Esophagus squamous epithelium (tissue), 5 donors: ENCODE data around the gene NKIRAS1. TPM values are rescaled to one million over a fixed set of nuclear protein-coding genes. Genes with fewer than 3 reads are reported as not detected.
"Not testable (repeated sequence)": the region's sequence is repeated elsewhere in the genome, so short reads cannot be mapped to it uniquely, and the experiment has no call there.

Experiments
- DNase-seq: peaks from one replicate; lab custom pipeline; 2025; lab: John Stamatoyannopoulos, UW
- H3K27ac ChIP-seq, 4 donors: fragments of 200-600 bp; sonication (generic); one replicate each; pipeline ENCODE4 v1.5.1; 2016 to 2019; ENCODE audit warnings: mild to moderate bottlenecking in 1 of 4
- H3K27me3 ChIP-seq, 4 donors: fragments of 200-600 bp; sonication (generic); 1 replicate in 3 of 4; 2 replicates in 1 of 4; pipeline versions ENCODE4 v1.5.1 to v1.6.0; 2017 to 2021; ENCODE audit warnings: antibody characterized with exemption in 1 of 4
- H3K36me3 ChIP-seq, 3 donors: fragments of 200-600 bp; sonication (generic); one replicate each; pipeline ENCODE4 v1.5.1; 2016 to 2019
- H3K4me1 ChIP-seq, 3 donors: fragments of 200-600 bp; sonication (generic); one replicate each; pipeline ENCODE4 v1.5.1; 2017 to 2019
- H3K4me3 ChIP-seq, 4 donors: fragments of 200-600 bp; sonication (generic); 1 replicate in 3 of 4; 2 replicates in 1 of 4; pipeline ENCODE4 v1.5.1; 2016 to 2019; ENCODE audit warnings: mild to moderate bottlenecking in 2 of 4, moderate library complexity in 1 of 4
- H3K9me3 ChIP-seq, 3 donors: fragments of 200-600 bp; sonication (generic); one replicate each; pipeline ENCODE4 v1.5.1; 2016 to 2019
- POLR2A ChIP-seq, 4 donors: fragments of 450-650 bp; IDR thresholded peaks; one replicate each; pipeline ENCODE4 v1.6.1; 2017; ENCODE audit warnings: antibody characterized with exemption in 4 of 4, mild to moderate bottlenecking in 4 of 4, moderate library complexity in 3 of 4
- WGBS, 2 donors: methylation state at CpG; one replicate each; pipeline ENCODE4 v1.1.5; 2018; 5-methylcytosine and 5-hydroxymethylcytosine counted together
- intact Hi-C: fragments of 100-400 bp; cut with DNase I; formaldehyde crosslinking; loops from one replicate; pipeline ENCODE4 v1.15.0; 2022
- total RNA-seq, 4 donors: library from RNA; depleted of rRNA; stranded (reverse); fragments of >200 nt; gene quantifications; one replicate each; pipeline ENCODE4 v1.1.0, GENCODE V29; 2016
- TF ChIP-seq, protein P1 (sequence below), 6 experiments: fragments of 450-650 bp in 4 of 6; fragments of 200-600 bp in 2 of 6; sonication (generic) in 2 of 6; IDR thresholded peaks; one replicate each; pipeline ENCODE4 v1.5.1; 2016 to 2019; ENCODE audit warnings: antibody characterized with exemption in 6 of 6, mild to moderate bottlenecking in 4 of 6, moderate library complexity in 4 of 6
- donor health status: DM: yes; HTN: yes; CAD: no.

Gene NKIRAS1
- total RNA-seq, 4 donors from 2014 or later: 5.9 to 11.1 (median 8.4) TPM

DNA sequence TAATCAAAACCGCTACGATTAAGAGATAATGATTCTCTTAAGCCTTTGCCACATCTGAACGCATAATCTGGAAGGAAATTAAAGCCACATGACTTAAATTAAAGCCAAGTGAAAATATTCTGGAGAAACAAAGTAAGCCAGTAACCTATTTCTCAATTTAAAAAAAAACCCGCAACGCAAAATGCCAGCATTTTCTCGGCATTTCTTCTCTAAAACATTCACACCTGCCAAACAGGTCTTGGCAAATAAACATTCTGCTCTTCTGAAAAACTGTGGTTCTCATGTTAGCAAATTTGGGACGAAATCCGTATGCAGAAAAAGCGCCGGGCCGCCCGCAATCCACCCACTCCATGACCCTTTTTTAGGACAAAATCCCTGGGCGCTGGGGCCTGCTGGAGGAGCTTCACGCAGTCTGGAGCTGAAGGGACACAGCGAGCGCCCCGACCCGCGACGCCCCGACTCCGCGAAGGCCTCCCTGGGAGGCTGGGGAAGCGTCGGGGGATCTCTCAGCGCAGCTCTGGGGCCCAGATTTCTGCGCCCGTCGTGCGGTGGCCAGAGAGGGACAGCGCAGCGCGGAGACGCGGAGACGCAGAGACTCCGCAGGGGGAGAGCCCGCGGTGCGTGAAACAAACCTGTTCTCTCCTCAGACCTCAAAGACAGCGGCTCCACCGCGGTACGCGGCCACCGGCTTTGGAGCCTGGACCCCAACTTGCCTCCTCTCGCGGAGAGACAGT, 471 bp downstream of the NKIRAS1 start:
- Histone ChIP-seq H3K27ac (peak overlapping the region; percentile 97 to 99 (median 98)), H3K9me3 (no peaks in the 10 kb centered on the region), H3K36me3 (peaks cover 0 to 35% (median 0%) of the 10 kb centered on the region in 3 donors), H3K4me3 (peak overlapping the region; percentile 90 to 96 (median 95)), H3K4me1 (peaks cover 15 to 57% (median 19%) of the 10 kb centered on the region in 3 donors), H3K27me3 (no peaks in the 10 kb centered on the region)
- TF ChIP-seq, protein P1, sequence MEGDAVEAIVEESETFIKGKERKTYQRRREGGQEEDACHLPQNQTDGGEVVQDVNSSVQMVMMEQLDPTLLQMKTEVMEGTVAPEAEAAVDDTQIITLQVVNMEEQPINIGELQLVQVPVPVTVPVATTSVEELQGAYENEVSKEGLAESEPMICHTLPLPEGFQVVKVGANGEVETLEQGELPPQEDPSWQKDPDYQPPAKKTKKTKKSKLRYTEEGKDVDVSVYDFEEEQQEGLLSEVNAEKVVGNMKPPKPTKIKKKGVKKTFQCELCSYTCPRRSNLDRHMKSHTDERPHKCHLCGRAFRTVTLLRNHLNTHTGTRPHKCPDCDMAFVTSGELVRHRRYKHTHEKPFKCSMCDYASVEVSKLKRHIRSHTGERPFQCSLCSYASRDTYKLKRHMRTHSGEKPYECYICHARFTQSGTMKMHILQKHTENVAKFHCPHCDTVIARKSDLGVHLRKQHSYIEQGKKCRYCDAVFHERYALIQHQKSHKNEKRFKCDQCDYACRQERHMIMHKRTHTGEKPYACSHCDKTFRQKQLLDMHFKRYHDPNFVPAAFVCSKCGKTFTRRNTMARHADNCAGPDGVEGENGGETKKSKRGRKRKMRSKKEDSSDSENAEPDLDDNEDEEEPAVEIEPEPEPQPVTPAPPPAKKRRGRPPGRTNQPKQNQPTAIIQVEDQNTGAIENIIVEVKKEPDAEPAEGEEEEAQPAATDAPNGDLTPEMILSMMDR (IDR thresholded peaks at IDR 0.05): no peak
- no peak for TF ChIP-seq POLR2A (IDR thresholded peaks at IDR 0.05)
- DNase-seq: no peak
- intact Hi-C loops: no loop called here
- 1 to 4% methylated on average over 15 to 29 of the region's 48 CpGs for WGBS, 2 donors

DNA sequence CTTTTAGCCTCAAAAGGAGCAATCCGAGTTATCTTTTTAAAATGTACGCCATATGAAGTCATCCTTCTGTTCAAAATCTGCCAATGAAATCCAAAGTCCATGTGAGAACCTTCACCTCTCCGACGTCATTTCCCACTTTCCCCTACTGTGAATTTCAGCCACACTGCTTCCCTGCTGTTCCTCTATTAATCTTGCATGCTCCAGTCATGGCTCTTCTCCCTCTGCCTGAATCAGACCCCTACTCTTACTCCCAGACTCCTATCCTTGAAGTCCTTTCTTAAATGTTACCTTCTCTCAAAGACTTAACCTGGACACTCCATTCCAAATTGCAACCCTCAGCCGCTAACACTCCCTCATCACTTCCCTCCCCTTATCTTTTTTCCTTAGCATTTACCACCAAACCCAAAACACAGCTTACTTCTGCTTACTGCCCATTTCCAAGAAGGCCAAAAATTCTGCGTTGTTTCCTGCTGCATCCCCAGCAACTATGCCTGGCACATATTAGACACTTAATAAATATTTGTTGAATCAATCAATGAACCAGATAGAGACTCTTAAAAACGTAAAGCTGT, 1.2 kb downstream of the NKIRAS1 start:
- no peak for DNase-seq
- TF ChIP-seq, protein P1 (IDR thresholded peaks at IDR 0.05): no peak
- TF ChIP-seq POLR2A (IDR thresholded peaks at IDR 0.05): no peak
- peak overlapping the region; percentile 90 to 96 (median 95) for H3K4me3 ChIP-seq
- intact Hi-C loops: no loop called here
- 61 to 63% methylated on average over 7 of the region's 7 CpGs for WGBS, 2 donors
- H3K4me1 ChIP-seq: peaks cover 15 to 53% (median 19%) of the 10 kb centered on the region in 3 donors
- no peaks in the 10 kb centered on the region for H3K27me3 ChIP-seq
- H3K36me3 ChIP-seq: peaks cover 0 to 34% (median 0%) of the 10 kb centered on the region in 3 donors
- no peaks in the 10 kb centered on the region for H3K9me3 ChIP-seq
- peak overlapping the region in 1 of 4 donors; percentile 99 for H3K27ac ChIP-seq

DNA sequence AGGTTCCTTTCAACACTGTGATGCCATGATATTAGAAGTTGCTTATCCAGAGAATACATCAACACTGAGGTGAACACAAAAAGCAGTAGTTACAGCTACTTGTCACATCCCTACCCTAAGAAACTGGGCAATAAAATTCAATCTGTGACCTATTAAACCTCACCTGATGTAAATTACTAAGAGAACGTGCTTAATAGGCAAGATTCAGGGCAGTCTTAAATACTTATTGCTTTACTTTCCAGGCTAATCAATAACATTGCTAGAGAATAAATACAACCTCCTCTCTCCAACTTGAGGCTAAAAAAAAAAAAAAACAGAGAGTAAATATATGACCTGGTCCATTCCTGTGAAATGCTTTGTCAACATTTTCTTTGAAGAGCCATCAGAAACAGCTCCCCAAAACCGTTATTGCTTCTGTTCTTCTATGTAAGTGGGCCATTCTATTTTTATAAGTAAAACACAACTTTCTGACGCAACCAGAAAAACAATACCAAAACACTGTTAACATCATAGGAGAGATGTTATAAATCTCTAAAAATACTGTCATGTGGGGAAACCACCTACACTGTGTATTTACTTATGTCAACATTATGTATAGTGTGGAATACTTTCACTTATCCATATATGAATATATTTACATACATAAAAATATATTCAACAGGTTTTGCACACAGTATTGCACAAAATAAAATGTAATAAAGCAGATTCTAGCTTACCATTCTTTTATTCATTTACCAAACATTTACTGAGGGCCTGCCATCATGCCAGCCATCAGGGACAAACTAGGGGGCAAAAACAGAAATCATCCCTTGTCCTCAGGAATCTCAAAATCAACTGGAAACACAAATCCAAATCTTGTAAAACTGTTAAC, 2.7 kb downstream of the NKIRAS1 start:
- Histone ChIP-seq H3K4me3 (no peak overlapping the region), H3K4me1 (peaks cover 15 to 38% (median 19%) of the 10 kb centered on the region in 3 donors), H3K36me3 (peaks cover 0 to 34% (median 0%) of the 10 kb centered on the region in 3 donors), H3K27ac (no peak overlapping the region), H3K9me3 (no peaks in the 10 kb centered on the region), H3K27me3 (no peaks in the 10 kb centered on the region)
- 71 to 78% methylated on average over 3 of the region's 3 CpGs for WGBS, 2 donors
- intact Hi-C loops: no loop called here
- no peak for DNase-seq
- TF ChIP-seq, protein P1 (IDR thresholded peaks at IDR 0.05): no peak
- no peak for TF ChIP-seq POLR2A (IDR thresholded peaks at IDR 0.05)

DNA sequence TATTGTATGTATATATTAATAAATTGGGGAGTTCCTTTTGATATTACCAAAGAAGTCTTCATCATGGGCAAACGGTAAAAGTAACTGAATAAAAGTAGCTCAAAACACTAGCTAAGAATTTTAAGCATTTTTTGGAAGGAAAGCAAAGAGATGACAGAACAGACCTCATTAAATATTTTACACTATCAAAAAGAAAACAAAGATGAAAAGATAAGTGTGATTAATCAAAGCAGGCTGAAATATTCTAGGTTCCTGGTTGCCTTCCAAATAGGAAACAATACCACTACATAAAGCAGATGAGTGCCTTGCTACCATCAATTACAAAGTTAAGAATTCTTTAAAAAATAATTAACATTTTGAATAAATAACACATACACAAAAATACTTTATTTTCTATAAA, 3.6 kb downstream of the NKIRAS1 start:
- Histone ChIP-seq H3K4me3 (no peak overlapping the region), H3K27ac (no peak overlapping the region), H3K27me3 (no peaks in the 10 kb centered on the region), H3K36me3 (peaks cover 0 to 32% (median 0%) of the 10 kb centered on the region in 3 donors), H3K9me3 (no peaks in the 10 kb centered on the region), H3K4me1 (peaks cover 10 to 29% (median 11%) of the 10 kb centered on the region in 3 donors)
- TF ChIP-seq POLR2A (IDR thresholded peaks at IDR 0.05): no peak
- TF ChIP-seq, protein P1 (IDR thresholded peaks at IDR 0.05): no peak
- 54 to 83% methylated on average over 1 of the region's 1 CpG for WGBS, 2 donors
- intact Hi-C loops: no loop called here
- DNase-seq: no peak

DNA sequence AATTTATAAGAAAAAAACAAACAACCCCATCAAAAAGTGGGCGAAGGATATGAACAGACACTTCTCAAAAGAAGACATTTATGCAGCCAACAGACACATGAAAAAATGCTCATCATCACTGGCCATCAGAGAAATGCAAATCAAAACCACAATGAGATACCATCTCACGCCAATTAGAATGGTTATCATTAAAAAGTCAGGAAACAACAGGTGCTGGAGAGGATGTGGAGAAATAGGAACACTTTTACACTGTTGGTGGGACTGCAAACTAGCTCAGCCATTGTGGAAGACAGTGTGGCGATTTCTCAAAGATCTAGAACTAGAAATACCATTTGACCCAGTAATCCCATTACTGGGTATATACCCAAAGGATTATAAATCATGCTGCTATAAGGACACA, 4.5 kb downstream of the NKIRAS1 start:
- peaks cover 0 to 35% (median 0%) of the 10 kb centered on the region in 3 donors for H3K36me3 ChIP-seq
- H3K9me3 ChIP-seq, H3K4me3 ChIP-seq, DNase-seq, intact Hi-C loops, H3K27me3 ChIP-seq, H3K27ac ChIP-seq: not testable (repeated sequence)
- WGBS, 2 donors: 94 to 95% methylated on average over 3 of the region's 3 CpGs
- peaks cover 10 to 25% (median 10%) of the 10 kb centered on the region in 3 donors for H3K4me1 ChIP-seq
